Measurements from ENCODE around the gene RNASE1. TPM values are rescaled to one million over a fixed set of nuclear protein-coding genes. Genes with fewer than 3 reads are reported as not detected.

The RNASE1 gene
- total and polyA plus RNA-seq, 4 donors: 5.8 to 37.9 (median 22.1) TPM

DNA sequence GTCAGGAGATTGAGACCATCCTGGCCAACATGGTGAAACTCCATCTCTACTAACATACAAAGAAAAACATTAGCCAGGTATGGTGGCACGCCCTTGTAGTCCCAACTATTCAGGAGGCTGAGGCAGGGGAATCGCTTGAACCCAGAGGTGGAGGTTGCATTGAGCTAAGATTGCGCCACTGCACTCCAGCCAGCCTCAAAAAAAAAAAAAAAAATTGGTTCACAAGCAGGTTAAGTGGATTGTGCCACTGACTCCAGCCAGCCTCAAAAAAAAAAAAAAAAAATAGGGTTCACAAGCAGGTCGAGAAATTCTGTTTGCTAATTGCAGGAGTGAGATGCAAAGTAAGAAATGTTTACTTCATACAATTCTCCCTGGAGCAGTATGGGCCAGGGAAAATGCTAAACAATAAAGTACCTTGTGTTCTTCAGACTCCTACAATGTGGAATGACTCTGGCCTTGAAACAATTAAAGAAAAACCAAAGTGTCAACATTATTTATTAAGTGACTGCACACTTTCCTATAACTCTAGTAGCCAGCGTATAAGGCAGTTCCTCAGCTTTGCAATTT lies 28.3 kb downstream of the RNASE1 start:
- 63% methylated on average over 5 of the region's 5 CpGs for WGBS
- no peaks in the 10 kb centered on the region for H3K4me1 ChIP-seq (ENCODE audit: control insufficient read depth in 4 of 4, insufficient read depth in 4 of 4, low read length in 3 of 4)
- no peaks in the 10 kb centered on the region for H3K9me3 ChIP-seq (ENCODE audit: control insufficient read depth in 4 of 4, low read length in 3 of 4)
- H3K4me3 ChIP-seq (ENCODE audit: low read depth in 1 of 3, low read length in 3 of 3): no peak overlapping the region
- no peak for DNase-seq (ENCODE audit: low spot score)
- no peaks in the 10 kb centered on the region for H3K36me3 ChIP-seq (ENCODE audit: control insufficient read depth in 4 of 4, insufficient read depth in 3 of 4, low read depth in 1 of 4, low read length in 3 of 4)
- no peak for TF ChIP-seq YY1 (IDR thresholded peaks at IDR 0.05)
- peaks cover 0 to 3% (median 0%) of the 10 kb centered on the region in 4 donors for H3K27me3 ChIP-seq (ENCODE audit: control insufficient read depth in 4 of 4, insufficient read depth in 4 of 4, low read length in 3 of 4)
- H3K27ac ChIP-seq (ENCODE audit: low read depth in 1 of 2, low read length in 2 of 2): no peak overlapping the region
- no peak overlapping the region for H3K9ac ChIP-seq (ENCODE audit: low read depth in 1 of 2, low read length in 2 of 2)

DNA sequence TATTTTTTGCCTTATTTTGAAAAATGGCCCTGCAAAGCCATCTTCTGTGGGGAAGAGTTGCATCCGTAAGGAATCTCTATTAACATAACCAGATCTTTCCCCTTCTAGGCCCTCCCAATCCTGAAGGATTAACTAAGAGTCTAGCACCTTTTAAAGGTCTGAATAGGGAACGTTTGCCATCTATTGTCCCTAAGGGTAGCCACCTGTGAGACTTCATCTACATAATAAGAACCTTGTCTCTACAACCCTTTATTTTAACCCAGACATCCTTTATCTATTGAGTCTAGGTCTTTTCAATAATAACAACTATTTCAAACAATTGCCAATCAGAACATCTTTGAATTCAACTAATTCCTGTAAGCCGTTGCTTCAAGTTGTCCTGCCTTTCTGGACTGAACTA lies 30.0 kb downstream of the RNASE1 start:
- Histone ChIP-seq H3K9ac (ENCODE audit: low read depth in 1 of 2, low read length in 2 of 2) (no peak overlapping the region), H3K4me1 (ENCODE audit: control insufficient read depth in 4 of 4, insufficient read depth in 4 of 4, low read length in 3 of 4) (no peaks in the 10 kb centered on the region), H3K36me3 (ENCODE audit: control insufficient read depth in 4 of 4, insufficient read depth in 3 of 4, low read depth in 1 of 4, low read length in 3 of 4) (no peaks in the 10 kb centered on the region), H3K27ac (ENCODE audit: low read depth in 1 of 2, low read length in 2 of 2) (no peak overlapping the region), H3K9me3 (ENCODE audit: control insufficient read depth in 4 of 4, low read length in 3 of 4) (no peaks in the 10 kb centered on the region), H3K27me3 (ENCODE audit: control insufficient read depth in 4 of 4, insufficient read depth in 4 of 4, low read length in 3 of 4) (peaks cover 0 to 3% (median 0%) of the 10 kb centered on the region in 4 donors), H3K4me3 (ENCODE audit: low read depth in 1 of 3, low read length in 3 of 3) (no peak overlapping the region)
- 65% methylated on average over 3 of the region's 3 CpGs for WGBS
- TF ChIP-seq, protein P1, sequence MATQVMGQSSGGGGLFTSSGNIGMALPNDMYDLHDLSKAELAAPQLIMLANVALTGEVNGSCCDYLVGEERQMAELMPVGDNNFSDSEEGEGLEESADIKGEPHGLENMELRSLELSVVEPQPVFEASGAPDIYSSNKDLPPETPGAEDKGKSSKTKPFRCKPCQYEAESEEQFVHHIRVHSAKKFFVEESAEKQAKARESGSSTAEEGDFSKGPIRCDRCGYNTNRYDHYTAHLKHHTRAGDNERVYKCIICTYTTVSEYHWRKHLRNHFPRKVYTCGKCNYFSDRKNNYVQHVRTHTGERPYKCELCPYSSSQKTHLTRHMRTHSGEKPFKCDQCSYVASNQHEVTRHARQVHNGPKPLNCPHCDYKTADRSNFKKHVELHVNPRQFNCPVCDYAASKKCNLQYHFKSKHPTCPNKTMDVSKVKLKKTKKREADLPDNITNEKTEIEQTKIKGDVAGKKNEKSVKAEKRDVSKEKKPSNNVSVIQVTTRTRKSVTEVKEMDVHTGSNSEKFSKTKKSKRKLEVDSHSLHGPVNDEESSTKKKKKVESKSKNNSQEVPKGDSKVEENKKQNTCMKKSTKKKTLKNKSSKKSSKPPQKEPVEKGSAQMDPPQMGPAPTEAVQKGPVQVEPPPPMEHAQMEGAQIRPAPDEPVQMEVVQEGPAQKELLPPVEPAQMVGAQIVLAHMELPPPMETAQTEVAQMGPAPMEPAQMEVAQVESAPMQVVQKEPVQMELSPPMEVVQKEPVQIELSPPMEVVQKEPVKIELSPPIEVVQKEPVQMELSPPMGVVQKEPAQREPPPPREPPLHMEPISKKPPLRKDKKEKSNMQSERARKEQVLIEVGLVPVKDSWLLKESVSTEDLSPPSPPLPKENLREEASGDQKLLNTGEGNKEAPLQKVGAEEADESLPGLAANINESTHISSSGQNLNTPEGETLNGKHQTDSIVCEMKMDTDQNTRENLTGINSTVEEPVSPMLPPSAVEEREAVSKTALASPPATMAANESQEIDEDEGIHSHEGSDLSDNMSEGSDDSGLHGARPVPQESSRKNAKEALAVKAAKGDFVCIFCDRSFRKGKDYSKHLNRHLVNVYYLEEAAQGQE (IDR thresholded peaks at IDR 0.05): no peak
- no peak for TF ChIP-seq FOXA2 (IDR thresholded peaks at IDR 0.05)
- TF ChIP-seq RAD21 (IDR thresholded peaks at IDR 0.05): no peak
- TF ChIP-seq EGR1 (IDR thresholded peaks at IDR 0.05; ENCODE audit: low read depth in 2 of 2): no peak
- TF ChIP-seq, protein P2, sequence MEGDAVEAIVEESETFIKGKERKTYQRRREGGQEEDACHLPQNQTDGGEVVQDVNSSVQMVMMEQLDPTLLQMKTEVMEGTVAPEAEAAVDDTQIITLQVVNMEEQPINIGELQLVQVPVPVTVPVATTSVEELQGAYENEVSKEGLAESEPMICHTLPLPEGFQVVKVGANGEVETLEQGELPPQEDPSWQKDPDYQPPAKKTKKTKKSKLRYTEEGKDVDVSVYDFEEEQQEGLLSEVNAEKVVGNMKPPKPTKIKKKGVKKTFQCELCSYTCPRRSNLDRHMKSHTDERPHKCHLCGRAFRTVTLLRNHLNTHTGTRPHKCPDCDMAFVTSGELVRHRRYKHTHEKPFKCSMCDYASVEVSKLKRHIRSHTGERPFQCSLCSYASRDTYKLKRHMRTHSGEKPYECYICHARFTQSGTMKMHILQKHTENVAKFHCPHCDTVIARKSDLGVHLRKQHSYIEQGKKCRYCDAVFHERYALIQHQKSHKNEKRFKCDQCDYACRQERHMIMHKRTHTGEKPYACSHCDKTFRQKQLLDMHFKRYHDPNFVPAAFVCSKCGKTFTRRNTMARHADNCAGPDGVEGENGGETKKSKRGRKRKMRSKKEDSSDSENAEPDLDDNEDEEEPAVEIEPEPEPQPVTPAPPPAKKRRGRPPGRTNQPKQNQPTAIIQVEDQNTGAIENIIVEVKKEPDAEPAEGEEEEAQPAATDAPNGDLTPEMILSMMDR (IDR thresholded peaks at IDR 0.05; ENCODE audit: low read depth, low read length, missing input control): no peak
- TF ChIP-seq YY1 (IDR thresholded peaks at IDR 0.05): no peak
- TF ChIP-seq, protein P3, sequence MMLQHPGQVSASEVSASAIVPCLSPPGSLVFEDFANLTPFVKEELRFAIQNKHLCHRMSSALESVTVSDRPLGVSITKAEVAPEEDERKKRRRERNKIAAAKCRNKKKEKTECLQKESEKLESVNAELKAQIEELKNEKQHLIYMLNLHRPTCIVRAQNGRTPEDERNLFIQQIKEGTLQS (IDR thresholded peaks at IDR 0.05): no peak
- no peak for TF ChIP-seq NR2F2 (IDR thresholded peaks at IDR 0.05)
- no peak for TF ChIP-seq HNF4A (conservative IDR thresholded peaks at IDR 0.05)
- no peak for TF ChIP-seq SP1 (IDR thresholded peaks at IDR 0.05)
- no peak for TF ChIP-seq JUND (IDR thresholded peaks at IDR 0.05)
- no peak for DNase-seq (ENCODE audit: low spot score)

DNA sequence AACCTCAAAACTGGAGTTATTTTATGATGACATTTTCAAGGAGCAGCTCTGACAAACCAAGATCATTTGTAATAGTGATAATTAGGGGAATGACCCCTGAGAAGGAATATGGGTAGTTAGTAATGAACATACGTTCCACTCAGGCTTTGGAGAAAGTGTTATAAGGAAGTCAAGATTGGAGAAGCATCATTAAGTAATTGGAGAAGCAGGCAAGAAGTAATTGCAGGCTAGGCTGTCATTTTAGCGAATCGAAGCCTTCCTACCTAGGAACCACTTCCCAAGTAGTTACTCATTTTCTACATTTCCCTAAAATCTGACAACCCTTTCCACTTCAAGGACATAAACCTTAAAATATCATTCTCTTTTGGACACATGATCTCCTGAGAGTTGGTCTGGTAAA lies 33.2 kb downstream of the RNASE1 start:
- WGBS: 79% methylated on average over 3 of the region's 3 CpGs

More for the DNA sequence above, 33.2 kb downstream of the RNASE1 start:
- Histone ChIP-seq H3K27ac (ENCODE audit: low read depth in 1 of 2, low read length in 2 of 2) (no peak overlapping the region), H3K4me1 (ENCODE audit: control insufficient read depth in 4 of 4, insufficient read depth in 4 of 4, low read length in 3 of 4) (no peaks in the 10 kb centered on the region), H3K9me3 (ENCODE audit: control insufficient read depth in 4 of 4, low read length in 3 of 4) (no peaks in the 10 kb centered on the region), H3K9ac (ENCODE audit: low read depth in 1 of 2, low read length in 2 of 2) (no peak overlapping the region), H3K27me3 (ENCODE audit: control insufficient read depth in 4 of 4, insufficient read depth in 4 of 4, low read length in 3 of 4) (peaks cover 0 to 3% (median 0%) of the 10 kb centered on the region in 4 donors), H3K4me3 (ENCODE audit: low read depth in 1 of 3, low read length in 3 of 3) (no peak overlapping the region), H3K36me3 (ENCODE audit: control insufficient read depth in 4 of 4, insufficient read depth in 3 of 4, low read depth in 1 of 4, low read length in 3 of 4) (no peaks in the 10 kb centered on the region)
- no peak for DNase-seq (ENCODE audit: low spot score)
- TF ChIP-seq EGR1 (IDR thresholded peaks at IDR 0.05; ENCODE audit: low read depth in 2 of 2): no peak
- no peak for TF ChIP-seq RXRA (IDR thresholded peaks at IDR 0.05)
- TF ChIP-seq FOXA1 (IDR thresholded peaks at IDR 0.05): no peak
- no peak for TF ChIP-seq HNF4G (IDR thresholded peaks at IDR 0.05)
- no peak for TF ChIP-seq JUND (IDR thresholded peaks at IDR 0.05)
- TF ChIP-seq, protein P4, sequence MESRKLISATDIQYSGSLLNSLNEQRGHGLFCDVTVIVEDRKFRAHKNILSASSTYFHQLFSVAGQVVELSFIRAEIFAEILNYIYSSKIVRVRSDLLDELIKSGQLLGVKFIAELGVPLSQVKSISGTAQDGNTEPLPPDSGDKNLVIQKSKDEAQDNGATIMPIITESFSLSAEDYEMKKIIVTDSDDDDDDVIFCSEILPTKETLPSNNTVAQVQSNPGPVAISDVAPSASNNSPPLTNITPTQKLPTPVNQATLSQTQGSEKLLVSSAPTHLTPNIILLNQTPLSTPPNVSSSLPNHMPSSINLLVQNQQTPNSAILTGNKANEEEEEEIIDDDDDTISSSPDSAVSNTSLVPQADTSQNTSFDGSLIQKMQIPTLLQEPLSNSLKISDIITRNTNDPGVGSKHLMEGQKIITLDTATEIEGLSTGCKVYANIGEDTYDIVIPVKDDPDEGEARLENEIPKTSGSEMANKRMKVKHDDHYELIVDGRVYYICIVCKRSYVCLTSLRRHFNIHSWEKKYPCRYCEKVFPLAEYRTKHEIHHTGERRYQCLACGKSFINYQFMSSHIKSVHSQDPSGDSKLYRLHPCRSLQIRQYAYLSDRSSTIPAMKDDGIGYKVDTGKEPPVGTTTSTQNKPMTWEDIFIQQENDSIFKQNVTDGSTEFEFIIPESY (IDR thresholded peaks at IDR 0.05): no peak
- TF ChIP-seq YY1 (IDR thresholded peaks at IDR 0.05): no peak
- no peak for TF ChIP-seq TAF1 (conservative IDR thresholded peaks at IDR 0.05)
- no peak for TF ChIP-seq SP1 (IDR thresholded peaks at IDR 0.05)
- TF ChIP-seq, protein P5, sequence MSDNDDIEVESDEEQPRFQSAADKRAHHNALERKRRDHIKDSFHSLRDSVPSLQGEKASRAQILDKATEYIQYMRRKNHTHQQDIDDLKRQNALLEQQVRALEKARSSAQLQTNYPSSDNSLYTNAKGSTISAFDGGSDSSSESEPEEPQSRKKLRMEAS (IDR thresholded peaks at IDR 0.05): no peak
- TF ChIP-seq, protein P1 (IDR thresholded peaks at IDR 0.05): no peak
- TF ChIP-seq HNF4A (conservative IDR thresholded peaks at IDR 0.05): no peak
